Measurements from ENCODE around the gene PPP1R2B.
"Not testable (repeated sequence)": the region's sequence is repeated elsewhere in the genome, so short reads cannot be mapped to it uniquely, and the experiment has no call there.

PPP1R2B gene

GRCh38 chr5:156850206-156850751 is at the start of gene PPP1R2B:
TSS of gene PPP1R2B (plus strand) at chr5:156850295. CDS start at chr5:156850563, 268 bp downstream.
- no peak for DNase-seq (ENCODE audit: low spot score)

- DNase-seq (ENCODE audit: low spot score): no peak
These were observed 49.2 kb upstream of the PPP1R2B start for GRCh38 chr5:156800929-156801328.

GRCh38 chr5:156802501-156802900 is 47.6 kb upstream of the PPP1R2B start:
- DNase-seq (ENCODE audit: low spot score): no peak

- no peak for DNase-seq (ENCODE audit: low spot score)
These were observed 46.7 kb upstream of the PPP1R2B start for GRCh38 chr5:156803404-156803803.

- no peak for DNase-seq (ENCODE audit: low spot score)
These were observed 37.1 kb upstream of the PPP1R2B start for GRCh38 chr5:156812959-156813358.

- no peak for DNase-seq (ENCODE audit: low spot score)
These were observed 34.0 kb upstream of the PPP1R2B start for GRCh38 chr5:156815988-156816599.

GRCh38 chr5:156819537-156819936 is 30.6 kb upstream of the PPP1R2B start:
- no peak for DNase-seq (ENCODE audit: low spot score)

- no peak for DNase-seq (ENCODE audit: low spot score)
These were observed 30.0 kb upstream of the PPP1R2B start for GRCh38 chr5:156819967-156820581.

GRCh38 chr5:156824241-156824640 is 25.9 kb upstream of the PPP1R2B start:
- DNase-seq (ENCODE audit: low spot score): no peak

GRCh38 chr5:156824800-156825199 is 25.3 kb upstream of the PPP1R2B start:
- DNase-seq (ENCODE audit: low spot score): no peak

- DNase-seq (ENCODE audit: low spot score): no peak
These were observed 24.4 kb upstream of the PPP1R2B start for GRCh38 chr5:156825688-156826087.

- no peak for DNase-seq (ENCODE audit: low spot score)
These were observed 23.9 kb upstream of the PPP1R2B start for GRCh38 chr5:156826150-156826549.

GRCh38 chr5:156834916-156835315 is 15.2 kb upstream of the PPP1R2B start:
- no peak for DNase-seq (ENCODE audit: low spot score)

- DNase-seq (ENCODE audit: low spot score): no peak
These were observed 14.2 kb upstream of the PPP1R2B start for GRCh38 chr5:156835905-156836304.

- no peak for DNase-seq (ENCODE audit: low spot score)
These were observed 13.2 kb upstream of the PPP1R2B start for GRCh38 chr5:156836846-156837245.

- no peak for DNase-seq (ENCODE audit: low spot score)
These were observed 11.1 kb upstream of the PPP1R2B start for GRCh38 chr5:156838961-156839360.

GRCh38 chr5:156841737-156842136 is 8.4 kb upstream of the PPP1R2B start:
- DNase-seq (ENCODE audit: low spot score): no peak

- no peak for DNase-seq (ENCODE audit: low spot score)
These were observed 3.2 kb upstream of the PPP1R2B start for GRCh38 chr5:156846914-156847313.

- DNase-seq (ENCODE audit: low spot score): not testable (repeated sequence)
These were observed 1.6 kb upstream of the PPP1R2B start for GRCh38 chr5:156848447-156848846.

- no peak for DNase-seq (ENCODE audit: low spot score)
These were observed 1.8 kb downstream of the PPP1R2B start for GRCh38 chr5:156851880-156852279.

GRCh38 chr5:156853055-156853454 is 3.0 kb downstream of the PPP1R2B start:
- DNase-seq (ENCODE audit: low spot score): not testable (repeated sequence)

- no peak for DNase-seq (ENCODE audit: low spot score)
These were observed 15.3 kb downstream of the PPP1R2B start for GRCh38 chr5:156865427-156865826.

GRCh38 chr5:156870498-156870839 is 20.4 kb downstream of the PPP1R2B start:
- no peak for DNase-seq (ENCODE audit: low spot score)

GRCh38 chr5:156871212-156871611 is 21.1 kb downstream of the PPP1R2B start:
- no peak for DNase-seq (ENCODE audit: low spot score)

Measured in left forelimb (tissue), 1 donor.